B cell (primary cell): Measurements from ENCODE around the gene ANKRD10. TPM values are rescaled to one million over a fixed set of nuclear protein-coding genes. Genes with fewer than 3 reads are reported as not detected.

Experiments
- ATAC-seq: fragments of 200-7000 bp; cut with Tn5 transposase; one replicate; pipeline ENCODE4 v1.10.0; 2021; ENCODE audit warnings: low read depth, mild to moderate bottlenecking, moderate number of reproducible peaks, moderate library complexity
- CTCF ChIA-PET: fragments of 350-600 bp; sonication (Branson Sonifier 250); formaldehyde crosslinking; loops from one replicate; lab custom pipeline; 2021; ENCODE audit warnings: antibody characterized with exemption, inconsistent platforms; lab: Charles Lee
- POLR2A ChIA-PET: fragments of 350-600 bp; sonication (Branson Sonifier 250); formaldehyde crosslinking; loops from one replicate; lab custom pipeline; 2021; ENCODE audit warnings: antibody characterized with exemption; lab: Charles Lee
- DNase-seq: peaks from one replicate; pipeline ENCODE4 v3.0.0; 2013
- H2AFZ ChIP-seq: 2 replicates; pipeline ENCODE4 v1.6.1; 2012; ENCODE audit warnings: mild to moderate bottlenecking, low read depth, low read length; ENCODE audit not compliant: insufficient read depth, poor library complexity, severe bottlenecking
- H3K27ac ChIP-seq, 2 donors: 1 replicate in 1 of 2; 2 replicates in 1 of 2; pipeline ENCODE4 v1.5.1; 2012 to 2013; ENCODE audit warnings: low read length in 2 of 2, mild to moderate bottlenecking in 2 of 2, moderate library complexity in 1 of 2
- H3K27me3 ChIP-seq, 4 experiments: fragments of 200-600 bp in 1 of 4; sonication (generic) in 1 of 4; replicated peaks in 1 of 4; 1 replicate in 2 of 4; 2 replicates in 2 of 4; pipeline versions ENCODE4 v1.6.1 to v1.7.0; 2013 to 2016; ENCODE audit warnings: low read length in 3 of 4, mild to moderate bottlenecking in 2 of 4, mixed read lengths in 1 of 4, moderate library complexity in 1 of 4; ENCODE audit not compliant: insufficient read depth in 4 of 4, control insufficient read depth in 3 of 4; ENCODE audit errors: control extremely low read depth in 1 of 4
- H3K36me3 ChIP-seq, 2 experiments: replicated peaks in 1 of 2; 1 replicate in 1 of 2; 2 replicates in 1 of 2; pipeline versions ENCODE4 v1.6.1 to v1.7.1; 2013; ENCODE audit warnings: low read length in 1 of 2; ENCODE audit not compliant: insufficient read depth in 2 of 2, control insufficient read depth in 1 of 2; ENCODE audit errors: control extremely low read depth in 1 of 2, extremely low read depth in 1 of 2
- H3K4me1 ChIP-seq, 2 donors: fragments of 200-600 bp in 1 of 2; sonication (generic) in 1 of 2; 1 replicate in 1 of 2; 2 replicates in 1 of 2; pipeline versions ENCODE4 v1.5.1 to v1.6.1; 2013 to 2017; ENCODE audit warnings: low read length in 2 of 2; ENCODE audit not compliant: control insufficient read depth in 2 of 2, insufficient read depth in 2 of 2
- H3K4me2 ChIP-seq: replicated peaks from 2 replicates; pipeline ENCODE3; 2012; ENCODE audit warnings: mild to moderate bottlenecking, low read depth, low read length; ENCODE audit not compliant: poor library complexity, severe bottlenecking
- H3K4me3 ChIP-seq, 5 experiments: fragments of 200-600 bp in 1 of 5; sonication (generic) in 1 of 5; 1 replicate in 3 of 5; 2 replicates in 2 of 5; pipeline versions ENCODE4 v1.5.1 to v1.7.0; 2011 to 2016; ENCODE audit warnings: low read length in 4 of 5, mild to moderate bottlenecking in 4 of 5, low read depth in 2 of 5, control low read depth in 1 of 5, moderate library complexity in 1 of 5; ENCODE audit not compliant: insufficient read depth in 1 of 5; ENCODE audit errors: control extremely low read depth in 1 of 5, extremely low read depth in 1 of 5
- H3K79me2 ChIP-seq: fragments of 200-600 bp; sonication (generic); one replicate; pipeline ENCODE4 v1.6.0; 2016; ENCODE audit warnings: low read length; ENCODE audit not compliant: control insufficient read depth, insufficient read depth
- H3K9ac ChIP-seq: fragments of 200-600 bp; sonication (generic); 2 replicates; pipeline ENCODE4 v1.6.1; 2017; ENCODE audit warnings: mild to moderate bottlenecking, low read length, moderate library complexity
- H3K9me3 ChIP-seq, 3 donors: one replicate each; pipeline versions ENCODE4 v1.6.1 to v1.7.1; 2013; ENCODE audit warnings: low read length in 2 of 3; ENCODE audit not compliant: control insufficient read depth in 2 of 3, insufficient read depth in 1 of 3; ENCODE audit errors: control extremely low read depth in 1 of 3
- H4K20me1 ChIP-seq: 2 replicates; pipeline ENCODE4 v1.6.0; 2012; ENCODE audit warnings: mild to moderate bottlenecking, low read length; ENCODE audit not compliant: insufficient read depth, control insufficient read depth, poor library complexity, severe bottlenecking
- H3K27ac Mint-ChIP-seq: one replicate; pipeline ENCODE4 v1.8.0; 2021; ENCODE audit warnings: mixed read lengths
- H3K27me3 Mint-ChIP-seq: one replicate; pipeline ENCODE4 v1.8.0; 2021; ENCODE audit warnings: mixed read lengths
- H3K4me1 Mint-ChIP-seq: one replicate; pipeline ENCODE4 v1.8.0; 2021; ENCODE audit warnings: mixed read lengths
- H3K4me3 Mint-ChIP-seq: one replicate; pipeline ENCODE4 v1.8.0; 2021; ENCODE audit warnings: mixed read lengths
- H3K9me3 Mint-ChIP-seq: one replicate; pipeline ENCODE4 v1.8.0; 2022; ENCODE audit warnings: mixed read lengths; ENCODE audit not compliant: insufficient read depth
- CTCF ChIP-seq: fragments of 200-600 bp; IDR thresholded peaks from one replicate; pipeline ENCODE4 v1.8.0; 2022; ENCODE audit warnings: antibody characterized with exemption, mild to moderate bottlenecking
- EZH2 ChIP-seq: IDR thresholded peaks from 2 replicates; pipeline ENCODE4 v1.6.1; 2012; ENCODE audit warnings: borderline replicate concordance, low read depth, mild to moderate bottlenecking, moderate library complexity, low read length; ENCODE audit not compliant: insufficient read depth, poor library complexity, severe bottlenecking
- WGBS: methylation state at CpG from one replicate; pipeline ENCODE4 v1.1.5; 2013; ENCODE audit warnings: missing lambda C conversion rate; ENCODE audit not compliant: insufficient coverage; 5-methylcytosine and 5-hydroxymethylcytosine counted together
- intact Hi-C: fragments of 100-400 bp; cut with micrococcal nuclease; formaldehyde crosslinking; loops from one replicate; pipeline ENCODE4 v1.10.0; 2022
- polyA plus RNA-seq: library from polyadenylated mRNA; depleted of rRNA; stranded (reverse); fragments of >200 nt; gene quantifications from 2 replicates; pipeline ENCODE4 v1.2.3, GENCODE V29; 2012
- total RNA-seq, 2 donors: library from RNA; stranded (reverse); fragments of 120-200 nt in 1 of 2; gene quantifications; 1 replicate in 1 of 2; 2 replicates in 1 of 2; pipeline versions ENCODE4 v1.2.3 to v1.2.4, GENCODE V29; 2013 to 2022

ANKRD10 gene
- total and polyA plus RNA-seq, 2 donors (not counting 1 experiment from before 2014, with no cell fraction given) = 142 to 256 TPM

DNA sequence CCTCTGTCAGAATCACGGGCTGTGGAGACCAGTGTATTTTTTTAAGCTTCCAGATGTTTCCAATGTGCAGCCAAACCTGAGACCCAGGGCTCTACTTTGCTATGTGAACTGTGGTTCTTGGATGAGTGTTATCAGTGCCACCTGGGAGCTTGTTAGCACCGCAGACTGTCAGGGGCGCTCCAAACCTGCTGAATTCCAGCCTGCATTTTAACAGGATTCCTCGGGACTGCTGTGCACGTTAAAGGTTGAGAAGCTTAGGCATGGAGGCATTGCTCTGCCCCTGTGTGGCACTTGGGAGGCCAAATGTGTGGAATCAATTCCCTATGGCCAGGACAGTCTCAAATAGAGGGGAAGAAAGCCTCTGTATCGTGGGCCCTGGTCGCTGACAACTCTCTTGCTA is 80.3 kb downstream of the ANKRD10 start:
- POLR2A ChIA-PET = no interaction called here
- Histone ChIP-seq H2AFZ (no peak overlapping the region), H3K27me3 (no peaks in the 10 kb centered on the region), H3K9me3 (no peaks in the 10 kb centered on the region), H3K9ac (no peak overlapping the region), H4K20me1 (no peaks in the 10 kb centered on the region), H3K4me3 (no peak overlapping the region), H3K79me2 (no peaks in the 10 kb centered on the region), H3K36me3 (no peaks in the 10 kb centered on the region), H3K27ac (no peak overlapping the region), H3K4me2 (no peak overlapping the region), H3K4me1 (no peaks in the 10 kb centered on the region)
- Mint-ChIP-seq H3K27ac (no peak overlapping the region), H3K27me3 (peaks cover 32% of the 10 kb centered on the region), H3K4me3 (no peak overlapping the region), H3K4me1 (no peaks in the 10 kb centered on the region), H3K9me3 (no peaks in the 10 kb centered on the region)
- TF ChIP-seq EZH2 (no peak), CTCF (no peak)
- ATAC-seq (no peak), DNase-seq (no peak)
- CTCF ChIA-PET = no interaction called here
- WGBS = 92% methylated on average over 6 of the region's 7 CpGs
- intact Hi-C loops = no loop called here

- ChIA-PET POLR2A (no interaction called here), CTCF (no interaction called here)
Observed at GRCh38 chr13:110832531-110832930, 82.3 kb downstream of the ANKRD10 start.

More at GRCh38 chr13:110832531-110832930, 82.3 kb downstream of the ANKRD10 start:
- TF ChIP-seq EZH2 = no peak
- no peak for TF ChIP-seq CTCF
- 81% methylated on average over 10 of the region's 10 CpGs for WGBS
- DNase-seq = no peak
- no peak overlapping the region for H3K27ac ChIP-seq
- H3K79me2 ChIP-seq = no peaks in the 10 kb centered on the region
- H3K27me3 ChIP-seq = no peaks in the 10 kb centered on the region
- Mint-ChIP-seq H3K9me3 (no peaks in the 10 kb centered on the region), H3K27me3 (peaks cover 32% of the 10 kb centered on the region), H3K27ac (no peak overlapping the region), H3K4me1 (no peaks in the 10 kb centered on the region), H3K4me3 (no peak overlapping the region)
- no peaks in the 10 kb centered on the region for H3K9me3 ChIP-seq
- H4K20me1 ChIP-seq = no peaks in the 10 kb centered on the region
- no peaks in the 10 kb centered on the region for H3K4me1 ChIP-seq
- intact Hi-C loops = no loop called here
- no peak overlapping the region for H3K4me2 ChIP-seq
- H3K9ac ChIP-seq = no peak overlapping the region
- ATAC-seq = no peak
- H3K4me3 ChIP-seq = no peak overlapping the region
- no peaks in the 10 kb centered on the region for H3K36me3 ChIP-seq
- no peak overlapping the region for H2AFZ ChIP-seq
